Measurements from ENCODE around the gene FAM89A.
"Not testable (repeated sequence)": the region's sequence is repeated elsewhere in the genome, so short reads cannot be mapped to it uniquely, and the experiment has no call there.

The FAM89A gene

GRCh38 chr1:231057410-231057809, 17.4 kb upstream of the FAM89A start:
- no peak for DNase-seq (ENCODE audit: low read depth in 2 of 2)

- DNase-seq (ENCODE audit: low read depth in 2 of 2): no peak
Measured at GRCh38 chr1:231055271-231055670, 15.2 kb upstream of the FAM89A start.

- no peak for DNase-seq (ENCODE audit: low read depth in 2 of 2)
Measured at GRCh38 chr1:231053493-231054162, 13.6 kb upstream of the FAM89A start.

GRCh38 chr1:231052777-231053176, 12.7 kb upstream of the FAM89A start:
- no peak for DNase-seq (ENCODE audit: low read depth in 2 of 2)

- not testable (repeated sequence) for DNase-seq (ENCODE audit: low read depth in 2 of 2)
Measured at GRCh38 chr1:231050932-231051331, 10.9 kb upstream of the FAM89A start.

GRCh38 chr1:231050395-231050794, 10.3 kb upstream of the FAM89A start:
- no peak for DNase-seq (ENCODE audit: low read depth in 2 of 2)

GRCh38 chr1:231049121-231049979, 9.3 kb upstream of the FAM89A start:
- DNase-seq (ENCODE audit: low read depth in 2 of 2): no peak

- not testable (repeated sequence) for DNase-seq (ENCODE audit: low read depth in 2 of 2)
Measured at GRCh38 chr1:231048419-231048818, 8.4 kb upstream of the FAM89A start.

GRCh38 chr1:231047529-231047928, 7.5 kb upstream of the FAM89A start:
- DNase-seq (ENCODE audit: low read depth in 2 of 2): not testable (repeated sequence)

- DNase-seq (ENCODE audit: low read depth in 2 of 2): no peak
Measured at GRCh38 chr1:231046730-231047395, 6.8 kb upstream of the FAM89A start.

GRCh38 chr1:231045921-231046729, 6.1 kb upstream of the FAM89A start:
- not testable (repeated sequence) for DNase-seq (ENCODE audit: low read depth in 2 of 2)

- DNase-seq (ENCODE audit: low read depth in 2 of 2): no peak
Measured at GRCh38 chr1:231045286-231045685, 5.2 kb upstream of the FAM89A start.

GRCh38 chr1:231044588-231044987, 4.5 kb upstream of the FAM89A start:
- DNase-seq (ENCODE audit: low read depth in 2 of 2): no peak

GRCh38 chr1:231041719-231042261, 1.7 kb upstream of the FAM89A start:
- DNase-seq (ENCODE audit: low read depth in 2 of 2): no peak

GRCh38 chr1:231040800-231041718, 1.0 kb upstream of the FAM89A start:
- DNase-seq (ENCODE audit: low read depth in 2 of 2): no peak

- peak in 1 of 2 donors; percentile 8 for DNase-seq (ENCODE audit: low read depth in 2 of 2)
Measured at GRCh38 chr1:231039161-231040018, 664 bp downstream of the FAM89A start.

- no peak for DNase-seq (ENCODE audit: low read depth in 2 of 2)
Measured at GRCh38 chr1:231037585-231038517, 2.2 kb downstream of the FAM89A start.

GRCh38 chr1:231036416-231036815, 3.6 kb downstream of the FAM89A start:
- no peak for DNase-seq (ENCODE audit: low read depth in 2 of 2)

Measured in stimulated activated CD4-positive, alpha-beta T cell treated with anti-CD3 and anti-CD28 coated beads, Interleukin-1b, Interleukin-23, amount 100 ng/mL, for 1 hour (primary cell).